H9 (cell line): Measurements from ENCODE around the gene LEMD3. TPM values are rescaled to one million over a fixed set of nuclear protein-coding genes. Genes with fewer than 3 reads are reported as not detected.

Experiments used
- DNase-seq: peaks from one replicate; pipeline ENCODE4 v3.0.0-alpha.2; 2017
- H2AFZ ChIP-seq: one replicate; pipeline ENCODE4 v1.6.1; 2013; ENCODE audit warnings: mild to moderate bottlenecking, low read length, control low read depth, moderate library complexity
- H2AK5ac ChIP-seq: 2 replicates; pipeline ENCODE4 v1.6.1; 2013; ENCODE audit warnings: low read length, control low read depth, mixed read lengths; ENCODE audit not compliant: insufficient read length
- H2BK120ac ChIP-seq: one replicate; pipeline ENCODE4 v1.6.1; 2013; ENCODE audit warnings: low read depth, mild to moderate bottlenecking, low read length, control low read depth, inconsistent platforms; ENCODE audit not compliant: poor library complexity, severe bottlenecking
- H2BK12ac ChIP-seq: 2 replicates; pipeline ENCODE4 v1.6.1; 2013; ENCODE audit warnings: low read length, control low read depth, mixed read lengths, low read depth; ENCODE audit not compliant: insufficient read length
- H2BK15ac ChIP-seq: 2 replicates; pipeline ENCODE4 v1.6.1; 2013; ENCODE audit warnings: low read depth, low read length, control low read depth
- H2BK20ac ChIP-seq: one replicate; pipeline ENCODE4 v1.6.1; 2013; ENCODE audit warnings: low read depth, mild to moderate bottlenecking, low read length, control low read depth, inconsistent platforms; ENCODE audit not compliant: poor library complexity, severe bottlenecking
- H2BK5ac ChIP-seq: 2 replicates; pipeline ENCODE4 v1.6.1; 2013; ENCODE audit warnings: low read length, control low read depth, mixed read lengths; ENCODE audit not compliant: insufficient read length
- H3K14ac ChIP-seq: 2 replicates; pipeline ENCODE4 v1.6.1; 2013; ENCODE audit warnings: low read length, control low read depth; ENCODE audit not compliant: insufficient read depth
- H3K18ac ChIP-seq: 2 replicates; pipeline ENCODE4 v1.6.1; 2013; ENCODE audit warnings: low read depth, mild to moderate bottlenecking, mixed read lengths, low read length, control low read depth; ENCODE audit not compliant: insufficient read length
- H3K23ac ChIP-seq: 2 replicates; pipeline ENCODE4 v1.6.1; 2013; ENCODE audit warnings: low read length, control low read depth, mixed read lengths, low read depth; ENCODE audit not compliant: insufficient read length
- H3K23me2 ChIP-seq: 2 replicates; pipeline ENCODE4 v1.6.1; 2013; ENCODE audit warnings: low read depth, mild to moderate bottlenecking, mixed read lengths, low read length, control low read depth; ENCODE audit not compliant: insufficient read length, poor library complexity, severe bottlenecking
- H3K27ac ChIP-seq: 2 replicates; pipeline ENCODE4 v1.5.1; 2013; ENCODE audit warnings: low read length, control low read depth, mixed read lengths, low read depth; ENCODE audit not compliant: insufficient read length
- H3K27me3 ChIP-seq: 2 replicates; pipeline ENCODE4 v1.6.1; 2013; ENCODE audit warnings: low read length, control low read depth, inconsistent platforms; ENCODE audit not compliant: insufficient read depth
- H3K4ac ChIP-seq: 2 replicates; pipeline ENCODE4 v1.6.1; 2013; ENCODE audit warnings: low read depth, mild to moderate bottlenecking, control low read depth, inconsistent platforms, low read length, moderate library complexity
- H3K4me1 ChIP-seq: 2 replicates; pipeline ENCODE4 v1.6.1; 2013; ENCODE audit warnings: low read length, control low read depth, inconsistent platforms; ENCODE audit not compliant: insufficient read depth
- H3K4me2 ChIP-seq: 2 replicates; pipeline ENCODE4 v1.6.1; 2013; ENCODE audit warnings: low read length, control low read depth, mixed read lengths; ENCODE audit not compliant: insufficient read length, insufficient read depth
- H3K56ac ChIP-seq: 2 replicates; pipeline ENCODE4 v1.6.1; 2013; ENCODE audit warnings: low read depth, mild to moderate bottlenecking, mixed read lengths, low read length, control low read depth; ENCODE audit not compliant: insufficient read length
- H3K79me1 ChIP-seq: 2 replicates; pipeline ENCODE4 v1.6.1; 2013; ENCODE audit warnings: low read depth, mild to moderate bottlenecking, moderate library complexity, low read length, control low read depth, inconsistent platforms; ENCODE audit not compliant: insufficient read depth, poor library complexity, severe bottlenecking
- H3K79me2 ChIP-seq: 2 replicates; pipeline ENCODE4 v1.6.1; 2013; ENCODE audit warnings: low read length, control low read depth, inconsistent platforms; ENCODE audit not compliant: insufficient read depth
- H3K9ac ChIP-seq: 2 replicates; pipeline ENCODE4 v1.6.1; 2013; ENCODE audit warnings: low read length, control low read depth, mixed read lengths; ENCODE audit not compliant: insufficient read length; ENCODE audit errors: extremely low read depth
- H3K9me3 ChIP-seq: one replicate; pipeline ENCODE4 v1.6.1; 2013; ENCODE audit warnings: low read depth, low read length, inconsistent platforms; ENCODE audit not compliant: control insufficient read depth
- H3T11ph ChIP-seq: one replicate; pipeline ENCODE4 v1.6.1; 2013; ENCODE audit warnings: mild to moderate bottlenecking, low read length, control low read depth, inconsistent platforms
- H4K20me1 ChIP-seq: one replicate; pipeline ENCODE4 v1.6.1; 2013; ENCODE audit not compliant: control insufficient read depth, insufficient read length, insufficient read depth
- H4K5ac ChIP-seq: 2 replicates; pipeline ENCODE4 v1.6.1; 2013; ENCODE audit warnings: low read depth, mild to moderate bottlenecking, mixed read lengths, low read length, control low read depth; ENCODE audit not compliant: insufficient read length
- H4K8ac ChIP-seq: replicated peaks from 2 replicates; pipeline ENCODE4 v1.6.1; 2013; ENCODE audit warnings: low read length, control low read depth, mixed read lengths, low read depth; ENCODE audit not compliant: insufficient read length
- H4K91ac ChIP-seq: 2 replicates; pipeline ENCODE4 v1.6.1; 2013; ENCODE audit warnings: low read depth, mild to moderate bottlenecking, moderate library complexity, mixed read lengths, low read length, control low read depth; ENCODE audit not compliant: insufficient read length
- H3K27ac Mint-ChIP-seq, 3 experiments: 2 replicates in 2 of 3; 3 replicates in 1 of 3; pipeline ENCODE4 v1.8.0; 2020 to 2021; ENCODE audit warnings: mixed read lengths in 3 of 3, mild to moderate bottlenecking in 1 of 3, moderate library complexity in 1 of 3
- H3K27me3 Mint-ChIP-seq: 2 replicates; pipeline ENCODE4 v1.8.0; 2021; ENCODE audit warnings: low read depth, mild to moderate bottlenecking, moderate library complexity, mixed read lengths
- H3K36me3 Mint-ChIP-seq, 3 experiments: 2 replicates in 2 of 3; 3 replicates in 1 of 3; pipeline ENCODE4 v1.8.0; 2020 to 2021; ENCODE audit warnings: low read depth in 3 of 3, mixed read lengths in 3 of 3; ENCODE audit not compliant: insufficient read depth in 1 of 3
- H3K4me1 Mint-ChIP-seq, 2 experiments: 2 replicates each; pipeline ENCODE4 v1.8.0; 2020; ENCODE audit warnings: mixed read lengths in 2 of 2
- H3K4me3 Mint-ChIP-seq, 2 experiments: 2 replicates in 1 of 2; 3 replicates in 1 of 2; pipeline ENCODE4 v1.8.0; 2020 to 2021; ENCODE audit warnings: mild to moderate bottlenecking in 2 of 2, mixed read lengths in 2 of 2, moderate library complexity in 1 of 2
- H3K9me3 Mint-ChIP-seq, 2 experiments: 2 replicates in 1 of 2; 3 replicates in 1 of 2; pipeline ENCODE4 v1.8.0; 2020; ENCODE audit warnings: mild to moderate bottlenecking in 2 of 2, mixed read lengths in 2 of 2, moderate library complexity in 1 of 2
- WGBS: extraction: QIAGEN DNeasy Blood & Tissue Kit; methylation state at CpG from one replicate; pipeline ENCODE4 v1.1.7; 2013; ENCODE audit warnings: missing lambda C conversion rate, low lambda C conversion rate, mixed read lengths; ENCODE audit not compliant: insufficient read length; ENCODE audit errors: extremely low coverage; 5-methylcytosine and 5-hydroxymethylcytosine counted together
- total RNA-seq: library from RNA; stranded (reverse); gene quantifications from 2 replicates; pipeline ENCODE4 v1.2.1, GENCODE V29; 2021
- TF ChIP-seq, protein P1 (sequence below): fragments of 200-600 bp; sonication (generic); conservative IDR thresholded peaks from 3 replicates; pipeline ENCODE4 v1.8.0; 2021; ENCODE audit warnings: antibody characterized with exemption, mild to moderate bottlenecking

Gene LEMD3
- total RNA-seq, 1 experiment from 2014 or later: 38.1 TPM

- Histone ChIP-seq H2BK20ac (no peak overlapping the region), H3K23me2 (peaks cover 5% of the 10 kb centered on the region), H2BK120ac (no peak overlapping the region), H2BK12ac (no peak overlapping the region), H3K4me1 (no peaks in the 10 kb centered on the region), H3K9me3 (no peaks in the 10 kb centered on the region), H3K4me2 (peak overlapping the region; percentile 31), H3K27ac (no peak overlapping the region), H3K79me1 (no peaks in the 10 kb centered on the region), H2BK15ac (no peak overlapping the region), H2BK5ac (no peak overlapping the region), H3K14ac (no peak overlapping the region), H4K91ac (no peak overlapping the region), H3K9ac (no peak overlapping the region), H3K4ac (no peak overlapping the region), H2AFZ (no peak overlapping the region), H3K79me2 (no peaks in the 10 kb centered on the region), H2AK5ac (no peak overlapping the region), H3K56ac (no peak overlapping the region), H4K8ac (no peak overlapping the region), H4K20me1 (no peaks in the 10 kb centered on the region), H3T11ph (no peak overlapping the region), H4K5ac (no peak overlapping the region), H3K27me3 (peaks cover 2% of the 10 kb centered on the region; the same call in 1 of the 2 replicates), H3K18ac (no peak overlapping the region), H3K23ac (no peak overlapping the region)
- Mint-ChIP-seq H3K4me3 (peak overlapping the region; percentile 35 to 72), H3K27ac (no peak overlapping the region), H3K36me3 (no peaks in the 10 kb centered on the region), H3K4me1 (peaks cover 4 to 5% of the 10 kb centered on the region in 2 experiments; a peak in 1 of 4 replicates), H3K9me3 (no peaks in the 10 kb centered on the region), H3K27me3 (peaks cover 58% of the 10 kb centered on the region)
- TF ChIP-seq, protein P1, sequence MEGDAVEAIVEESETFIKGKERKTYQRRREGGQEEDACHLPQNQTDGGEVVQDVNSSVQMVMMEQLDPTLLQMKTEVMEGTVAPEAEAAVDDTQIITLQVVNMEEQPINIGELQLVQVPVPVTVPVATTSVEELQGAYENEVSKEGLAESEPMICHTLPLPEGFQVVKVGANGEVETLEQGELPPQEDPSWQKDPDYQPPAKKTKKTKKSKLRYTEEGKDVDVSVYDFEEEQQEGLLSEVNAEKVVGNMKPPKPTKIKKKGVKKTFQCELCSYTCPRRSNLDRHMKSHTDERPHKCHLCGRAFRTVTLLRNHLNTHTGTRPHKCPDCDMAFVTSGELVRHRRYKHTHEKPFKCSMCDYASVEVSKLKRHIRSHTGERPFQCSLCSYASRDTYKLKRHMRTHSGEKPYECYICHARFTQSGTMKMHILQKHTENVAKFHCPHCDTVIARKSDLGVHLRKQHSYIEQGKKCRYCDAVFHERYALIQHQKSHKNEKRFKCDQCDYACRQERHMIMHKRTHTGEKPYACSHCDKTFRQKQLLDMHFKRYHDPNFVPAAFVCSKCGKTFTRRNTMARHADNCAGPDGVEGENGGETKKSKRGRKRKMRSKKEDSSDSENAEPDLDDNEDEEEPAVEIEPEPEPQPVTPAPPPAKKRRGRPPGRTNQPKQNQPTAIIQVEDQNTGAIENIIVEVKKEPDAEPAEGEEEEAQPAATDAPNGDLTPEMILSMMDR: no peak
- no peak for DNase-seq
- WGBS: no CpG with 5 or more reads among the region's 34 CpGs
Measured at GRCh38 chr12:65121956-65122469, 47.4 kb upstream of the LEMD3 start.
